AG10803 (cell line): ENCODE data around the gene IGF2.
"Not testable (repeated sequence)": the region's sequence is repeated elsewhere in the genome, so short reads cannot be mapped to it uniquely, and the experiment has no call there.

Experiments used
- DNase-seq: peaks from one replicate; pipeline ENCODE4 v3.0.0; 2010; ENCODE audit warnings: low read depth
- H3K4me3 ChIP-seq: 2 replicates; pipeline ENCODE4 v1.5.1; 2011; ENCODE audit warnings: mild to moderate bottlenecking, low read length, control low read depth
- CTCF ChIP-seq: conservative IDR thresholded peaks from 2 replicates; pipeline ENCODE4 v1.5.1; 2011; ENCODE audit warnings: mild to moderate bottlenecking, low read length, control low read depth, inconsistent platforms

Gene IGF2

GRCh38 chr11:2182075-2182474 lies 42.9 kb upstream of the IGF2 start:
- no peak for DNase-seq
- TF ChIP-seq CTCF = no peak
- no peak overlapping the region for H3K4me3 ChIP-seq

- no peak overlapping the region for H3K4me3 ChIP-seq
- no peak for DNase-seq
- no peak for TF ChIP-seq CTCF
Observed at GRCh38 chr11:2180789-2181370, 41.7 kb upstream of the IGF2 start.

- H3K4me3 ChIP-seq = no peak overlapping the region
- DNase-seq = no peak
- TF ChIP-seq CTCF = no peak
Observed at GRCh38 chr11:2180347-2180746, 41.2 kb upstream of the IGF2 start.

GRCh38 chr11:2179516-2179915 lies 40.3 kb upstream of the IGF2 start:
- H3K4me3 ChIP-seq = no peak overlapping the region
- no peak for TF ChIP-seq CTCF

GRCh38 chr11:2178906-2179494 lies 39.8 kb upstream of the IGF2 start:
- H3K4me3 ChIP-seq = no peak overlapping the region
- peak; percentile 52 for DNase-seq
- no peak for TF ChIP-seq CTCF

More at GRCh38 chr11:2179516-2179915, 40.3 kb upstream of the IGF2 start:
- DNase-seq = no peak

GRCh38 chr11:2178055-2178773 lies 39.0 kb upstream of the IGF2 start:
- H3K4me3 ChIP-seq = not testable (repeated sequence)
- DNase-seq = peak; percentile 8

GRCh38 chr11:2177076-2177475 lies 37.9 kb upstream of the IGF2 start:
- no peak overlapping the region for H3K4me3 ChIP-seq
- no peak for DNase-seq
- TF ChIP-seq CTCF = no peak
